ENCODE data around the gene TSC22D4.
"Not testable (repeated sequence)": the region's sequence is repeated elsewhere in the genome, so short reads cannot be mapped to it uniquely, and the experiment has no call there.

TSC22D4 gene

GRCh38 chr7:100478958-100479660, at the start of gene TSC22D4:
TSS of gene TSC22D4 (minus strand) at chr7:100479214. CDS start at chr7:100478038, 1,176 bp downstream.
- Histone ChIP-seq H3K9ac (ENCODE audit: insufficient read length, low read depth) (peak within 1 kb of the TSS; percentile 88), H3K4me3 (ENCODE audit: insufficient read length, low read depth) (peak within 1 kb of the TSS; percentile 75), H3K36me3 (ENCODE audit: insufficient read depth, insufficient read length, low read length) (peaks cover 10% of the 10 kb centered on the region), H3K27me3 (ENCODE audit: insufficient read depth, insufficient read length) (no peaks in the 10 kb centered on the region), H3K9me3 (ENCODE audit: insufficient read depth, low read length) (no peaks in the 10 kb centered on the region), H3K4me1 (ENCODE audit: insufficient read depth, insufficient read length) (peaks cover 3% of the 10 kb centered on the region)
- peak; percentile 83 for DNase-seq (ENCODE audit: low read depth, low spot score)
- TF ChIP-seq YY1 (IDR thresholded peaks at IDR 0.05; ENCODE audit: insufficient read depth, insufficient read length): no peak
- no peak for TF ChIP-seq SUZ12 (IDR thresholded peaks at IDR 0.05; ENCODE audit: extremely low read depth, insufficient read depth, insufficient read length)
- TF ChIP-seq ZNF274 (IDR thresholded peaks at IDR 0.05; ENCODE audit: low read depth, low read length): no peak

GRCh38 chr7:100528108-100528866, 49.3 kb upstream of the TSC22D4 start:
- not testable (repeated sequence) for H3K9ac ChIP-seq (ENCODE audit: insufficient read length, low read depth); H3K4me3 ChIP-seq (ENCODE audit: insufficient read length, low read depth); DNase-seq (ENCODE audit: low read depth, low spot score); H3K9me3 ChIP-seq (ENCODE audit: insufficient read depth, low read length); H3K4me1 ChIP-seq (ENCODE audit: insufficient read depth, insufficient read length); H3K27me3 ChIP-seq (ENCODE audit: insufficient read depth, insufficient read length); H3K36me3 ChIP-seq (ENCODE audit: insufficient read depth, insufficient read length, low read length)

GRCh38 chr7:100523192-100523591, 44.2 kb upstream of the TSC22D4 start:
- H3K9me3 ChIP-seq (ENCODE audit: insufficient read depth, low read length); DNase-seq (ENCODE audit: low read depth, low spot score); H3K4me3 ChIP-seq (ENCODE audit: insufficient read length, low read depth); H3K27me3 ChIP-seq (ENCODE audit: insufficient read depth, insufficient read length); H3K4me1 ChIP-seq (ENCODE audit: insufficient read depth, insufficient read length); H3K36me3 ChIP-seq (ENCODE audit: insufficient read depth, insufficient read length, low read length); H3K9ac ChIP-seq (ENCODE audit: insufficient read length, low read depth): not testable (repeated sequence)

- not testable (repeated sequence) for H3K36me3 ChIP-seq (ENCODE audit: insufficient read depth, insufficient read length, low read length); H3K27me3 ChIP-seq (ENCODE audit: insufficient read depth, insufficient read length); H3K4me1 ChIP-seq (ENCODE audit: insufficient read depth, insufficient read length); DNase-seq (ENCODE audit: low read depth, low spot score); H3K9me3 ChIP-seq (ENCODE audit: insufficient read depth, low read length); H3K9ac ChIP-seq (ENCODE audit: insufficient read length, low read depth); H3K4me3 ChIP-seq (ENCODE audit: insufficient read length, low read depth)
Observed at GRCh38 chr7:100521909-100522593, 43.0 kb upstream of the TSC22D4 start.

- Histone ChIP-seq H3K36me3 (ENCODE audit: insufficient read depth, insufficient read length, low read length) (no peaks in the 10 kb centered on the region), H3K4me1 (ENCODE audit: insufficient read depth, insufficient read length) (no peaks in the 10 kb centered on the region), H3K27me3 (ENCODE audit: insufficient read depth, insufficient read length) (no peaks in the 10 kb centered on the region), H3K4me3 (ENCODE audit: insufficient read length, low read depth) (no peak overlapping the region), H3K9ac (ENCODE audit: insufficient read length, low read depth) (no peak overlapping the region), H3K9me3 (ENCODE audit: insufficient read depth, low read length) (no peaks in the 10 kb centered on the region)
- no peak for DNase-seq (ENCODE audit: low read depth, low spot score)
- TF ChIP-seq SUZ12 (IDR thresholded peaks at IDR 0.05; ENCODE audit: extremely low read depth, insufficient read depth, insufficient read length) (no peak), YY1 (IDR thresholded peaks at IDR 0.05; ENCODE audit: insufficient read depth, insufficient read length) (no peak), ZNF274 (IDR thresholded peaks at IDR 0.05; ENCODE audit: low read depth, low read length) (no peak)
Observed at GRCh38 chr7:100521076-100521475, 42.1 kb upstream of the TSC22D4 start.

- Histone ChIP-seq H3K9ac (ENCODE audit: insufficient read length, low read depth) (no peak overlapping the region), H3K9me3 (ENCODE audit: insufficient read depth, low read length) (no peaks in the 10 kb centered on the region), H3K4me3 (ENCODE audit: insufficient read length, low read depth) (no peak overlapping the region), H3K36me3 (ENCODE audit: insufficient read depth, insufficient read length, low read length) (no peaks in the 10 kb centered on the region), H3K4me1 (ENCODE audit: insufficient read depth, insufficient read length) (no peaks in the 10 kb centered on the region), H3K27me3 (ENCODE audit: insufficient read depth, insufficient read length) (no peaks in the 10 kb centered on the region)
- DNase-seq (ENCODE audit: low read depth, low spot score): no peak
- TF ChIP-seq ZNF274 (IDR thresholded peaks at IDR 0.05; ENCODE audit: low read depth, low read length): no peak
- no peak for TF ChIP-seq SUZ12 (IDR thresholded peaks at IDR 0.05; ENCODE audit: extremely low read depth, insufficient read depth, insufficient read length)
- TF ChIP-seq YY1 (IDR thresholded peaks at IDR 0.05; ENCODE audit: insufficient read depth, insufficient read length): no peak
Observed at GRCh38 chr7:100520138-100520537, 41.1 kb upstream of the TSC22D4 start.

GRCh38 chr7:100519580-100519979, 40.6 kb upstream of the TSC22D4 start:
- TF ChIP-seq YY1 (IDR thresholded peaks at IDR 0.05; ENCODE audit: insufficient read depth, insufficient read length): no peak
- TF ChIP-seq ZNF274 (IDR thresholded peaks at IDR 0.05; ENCODE audit: low read depth, low read length): no peak
- H3K9me3 ChIP-seq (ENCODE audit: insufficient read depth, low read length): no peaks in the 10 kb centered on the region
- no peak overlapping the region for H3K9ac ChIP-seq (ENCODE audit: insufficient read length, low read depth)
- H3K36me3 ChIP-seq (ENCODE audit: insufficient read depth, insufficient read length, low read length): no peaks in the 10 kb centered on the region
- no peaks in the 10 kb centered on the region for H3K27me3 ChIP-seq (ENCODE audit: insufficient read depth, insufficient read length)
- DNase-seq (ENCODE audit: low read depth, low spot score): no peak
- no peak overlapping the region for H3K4me3 ChIP-seq (ENCODE audit: insufficient read length, low read depth)
- H3K4me1 ChIP-seq (ENCODE audit: insufficient read depth, insufficient read length): no peaks in the 10 kb centered on the region
